IMR-90 (cell line): Measurements from ENCODE around the gene RPS27. TPM values are rescaled to one million over a fixed set of nuclear protein-coding genes. Genes with fewer than 3 reads are reported as not detected.

Source experiments
- CHD1 ChIP-seq: IDR thresholded peaks from 2 replicates; pipeline ENCODE4 v1.6.1; 2012; ENCODE audit warnings: low read depth, low read length, improper control_type of control experiment
- CTCF ChIP-seq: conservative IDR thresholded peaks from 2 replicates; pipeline ENCODE4 v1.5.1; 2012; ENCODE audit warnings: mild to moderate bottlenecking, low read depth, low read length, improper control_type of control experiment
- FOS ChIP-seq: fragments of 150-350 bp; IDR thresholded peaks from 2 replicates; pipeline ENCODE4 v1.6.1; 2016; ENCODE audit warnings: low read depth, low read length
- MAFK ChIP-seq: IDR thresholded peaks from 2 replicates; pipeline ENCODE4 v1.6.1; 2012; ENCODE audit warnings: low read depth, low read length, improper control_type of control experiment
- RFX5 ChIP-seq: IDR thresholded peaks from 2 replicates; pipeline ENCODE4 v1.8.0; 2012; ENCODE audit warnings: low read depth, mild to moderate bottlenecking, low read length, moderate library complexity
- SMC3 ChIP-seq: fragments of 150-350 bp; IDR thresholded peaks from 2 replicates; pipeline ENCODE4 v1.6.1; 2016; ENCODE audit warnings: low read depth, mild to moderate bottlenecking, antibody characterized with exemption, low read length, moderate library complexity
- polyA plus RNA-seq, 3 experiments: library from polyadenylated mRNA; depleted of rRNA; stranded (reverse); fragments of >200 nt; gene quantifications; 2 replicates each; pipeline ENCODE4 v1.2.3, GENCODE V29; 2012; ENCODE audit warnings: low replicate concordance in 1 of 3
- total RNA-seq: library from RNA; depleted of rRNA; stranded (reverse); fragments of >200 nt; gene quantifications from 2 replicates; pipeline ENCODE4 v1.2.3, GENCODE V29; 2012

The RPS27 gene
- total and polyA plus RNA-seq, 2 of the 4 experiments (the other 2 are of a cell fraction): 320 to 6,236 TPM

- TF ChIP-seq CTCF: no peak
- no peak for TF ChIP-seq FOS
- no peak for TF ChIP-seq MAFK
- no peak for TF ChIP-seq SMC3
- TF ChIP-seq RFX5: no peak
- no peak for TF ChIP-seq CHD1
These were observed 31.7 kb upstream of the RPS27 start (continued) for GRCh38 chr1:153958961-153959260.
